Muscle of leg (tissue), 11 donors: ENCODE data around the gene MTG1. TPM values are rescaled to one million over a fixed set of nuclear protein-coding genes. Genes with fewer than 3 reads are reported as not detected.
"Not testable (repeated sequence)": the region's sequence is repeated elsewhere in the genome, so short reads cannot be mapped to it uniquely, and the experiment has no call there.

Experiments
- DNase-seq: peaks from one replicate; pipeline ENCODE4 v3.0.0; 2013
- H3K27ac ChIP-seq: one replicate; pipeline ENCODE4 v1.5.1; 2013; ENCODE audit warnings: mild to moderate bottlenecking, low read length, control low read depth
- H3K27me3 ChIP-seq: one replicate; pipeline ENCODE4 v1.6.1; 2013; ENCODE audit warnings: low read length; ENCODE audit not compliant: control insufficient read depth, insufficient read depth
- H3K36me3 ChIP-seq: one replicate; pipeline ENCODE4 v1.6.1; 2013; ENCODE audit warnings: low read length; ENCODE audit not compliant: control insufficient read depth, insufficient read depth
- H3K4me1 ChIP-seq: one replicate; pipeline ENCODE4 v1.6.1; 2013; ENCODE audit warnings: low read length; ENCODE audit not compliant: control insufficient read depth, insufficient read depth
- H3K4me3 ChIP-seq: one replicate; pipeline ENCODE4 v1.5.1; 2013; ENCODE audit warnings: low read length, control low read depth
- H3K9me3 ChIP-seq: replicated peaks from 2 replicates; pipeline ENCODE4 v1.6.1; 2013; ENCODE audit warnings: low read depth, low read length; ENCODE audit not compliant: control insufficient read depth
- WGBS: methylation state at CpG from one replicate; pipeline ENCODE4 v1.1.5; 2013; ENCODE audit warnings: missing lambda C conversion rate; ENCODE audit not compliant: insufficient coverage; 5-methylcytosine and 5-hydroxymethylcytosine counted together
- polyA plus RNA-seq, 8 donors: library from polyadenylated mRNA; unstranded; fragments of 120-200 nt; gene quantifications; one replicate each; pipeline versions ENCODE4 v1.2.1 to v1.2.3, GENCODE V29; 2013; ENCODE audit warnings: inconsistent platforms in 1 of 8, low replicate concordance in 1 of 8; ENCODE audit not compliant: insufficient read length in 8 of 8, insufficient read depth in 1 of 8
- total RNA-seq: library from RNA; stranded (reverse); fragments of 120-200 nt; gene quantifications from one replicate; pipeline ENCODE4 v1.2.4, GENCODE V29; 2013

The MTG1 gene
- total and polyA plus RNA-seq, 9 donors: 22.7 to 52.3 (median 40.4) TPM

GRCh38 chr10:133465191-133465949 lies 71.4 kb downstream of the MTG1 start:
- 9% methylated on average over 51 of the region's 55 CpGs for WGBS
- H3K4me1 ChIP-seq: no peaks in the 10 kb centered on the region
- no peaks in the 10 kb centered on the region for H3K36me3 ChIP-seq
- no peaks in the 10 kb centered on the region for H3K9me3 ChIP-seq
- H3K27ac ChIP-seq: no peak overlapping the region
- DNase-seq: no peak
- H3K4me3 ChIP-seq: no peak overlapping the region
- H3K27me3 ChIP-seq: no peaks in the 10 kb centered on the region

- Histone ChIP-seq H3K4me1 (no peaks in the 10 kb centered on the region), H3K4me3 (no peak overlapping the region), H3K27me3 (no peaks in the 10 kb centered on the region), H3K36me3 (no peaks in the 10 kb centered on the region), H3K9me3 (no peaks in the 10 kb centered on the region), H3K27ac (no peak overlapping the region)
- WGBS: 74% methylated on average over 6 of the region's 7 CpGs
- DNase-seq: no peak
These were observed 72.1 kb downstream of the MTG1 start for GRCh38 chr10:133465950-133466474.

GRCh38 chr10:133466683-133467275 lies 72.8 kb downstream of the MTG1 start:
- WGBS: 79% methylated on average over 7 of the region's 7 CpGs
- H3K27ac ChIP-seq: no peak overlapping the region
- no peaks in the 10 kb centered on the region for H3K36me3 ChIP-seq
- no peaks in the 10 kb centered on the region for H3K9me3 ChIP-seq
- no peaks in the 10 kb centered on the region for H3K4me1 ChIP-seq
- no peak for DNase-seq
- H3K27me3 ChIP-seq: no peaks in the 10 kb centered on the region
- H3K4me3 ChIP-seq: no peak overlapping the region

GRCh38 chr10:133467286-133467911 lies 73.4 kb downstream of the MTG1 start:
- no peaks in the 10 kb centered on the region for H3K9me3 ChIP-seq
- H3K4me3 ChIP-seq: no peak overlapping the region
- H3K27ac ChIP-seq: no peak overlapping the region
- no peaks in the 10 kb centered on the region for H3K27me3 ChIP-seq
- no peak for DNase-seq
- H3K36me3 ChIP-seq: no peaks in the 10 kb centered on the region
- 85% methylated on average over 17 of the region's 17 CpGs for WGBS
- no peaks in the 10 kb centered on the region for H3K4me1 ChIP-seq

GRCh38 chr10:133469205-133469604 lies 75.2 kb downstream of the MTG1 start:
- not testable (repeated sequence) for H3K27ac ChIP-seq, H3K4me1 ChIP-seq, H3K27me3 ChIP-seq, DNase-seq, H3K4me3 ChIP-seq, H3K36me3 ChIP-seq, H3K9me3 ChIP-seq
- WGBS: no CpG with 5 or more reads among the region's 3 CpGs

GRCh38 chr10:133471300-133472109 lies 77.5 kb downstream of the MTG1 start:
- Histone ChIP-seq H3K36me3 (no peaks in the 10 kb centered on the region), H3K27me3 (no peaks in the 10 kb centered on the region), H3K4me3 (no peak overlapping the region), H3K4me1 (no peaks in the 10 kb centered on the region), H3K27ac (no peak overlapping the region), H3K9me3 (no peaks in the 10 kb centered on the region)
- 85% methylated on average over 4 of the region's 7 CpGs for WGBS
- DNase-seq: no peak

Other genes starting within 250 kb of the MTG1 start
- gene KNDC1, start 233.9 kb upstream of the MTG1 start, total RNA-seq: 2.7 TPM
- gene KNDC1, start 233.9 kb upstream of the MTG1 start, polyA plus RNA-seq: 1 to 10 TPM; 1.5 to 9.8 (median 4.5) TPM
- gene UTF1, start 163.9 kb upstream of the MTG1 start, total RNA-seq: not detected
- gene UTF1, start 163.9 kb upstream of the MTG1 start, polyA plus RNA-seq: not detected
- 0.04 TPM for gene VENTX, start 156.3 kb upstream of the MTG1 start, total RNA-seq
- under 1 TPM; 0.11 to 0.24 (median 0.17) TPM for gene VENTX, start 156.3 kb upstream of the MTG1 start, polyA plus RNA-seq
- 1.4 TPM for gene ADAM8, start 117.3 kb upstream of the MTG1 start, total RNA-seq
- 1 to 10 TPM; 1.4 to 3.0 (median 2.0) TPM for gene ADAM8, start 117.3 kb upstream of the MTG1 start, polyA plus RNA-seq
- gene TUBGCP2, start 85.3 kb upstream of the MTG1 start, total RNA-seq: 38.0 TPM
- gene TUBGCP2, start 85.3 kb upstream of the MTG1 start, polyA plus RNA-seq: 10 to 100 TPM; 33.6 to 51.2 (median 39.8) TPM
- 22.3 TPM for gene ZNF511, start 85.2 kb upstream of the MTG1 start, total RNA-seq
- gene ZNF511, start 85.2 kb upstream of the MTG1 start, polyA plus RNA-seq: 10 to 100 TPM; 30.8 to 43.9 (median 37.4) TPM
- gene CALY, start 57.3 kb upstream of the MTG1 start, total RNA-seq: not detected
- gene CALY, start 57.3 kb upstream of the MTG1 start, polyA plus RNA-seq: under 1 TPM in 2 of 8 donors, not detected in 6; 0.08 to 0.16 TPM
- not detected for gene PRAP1, start 46.8 kb upstream of the MTG1 start, total RNA-seq
- gene PRAP1, start 46.8 kb upstream of the MTG1 start, polyA plus RNA-seq: 1 to 10 TPM in 1 of 8 donors, under 1 TPM in 2, not detected in 5; 0.21 to 3.7 (median 0.36) TPM
- gene FUOM, start 36.1 kb upstream of the MTG1 start, total RNA-seq: 12.1 TPM
- 10 to 100 TPM in 1 of 8 donors, 1 to 10 TPM in 7; 5.6 to 11.7 (median 7.4) TPM for gene FUOM, start 36.1 kb upstream of the MTG1 start, polyA plus RNA-seq
- 109 TPM for gene ECHS1, start 20.8 kb upstream of the MTG1 start, total RNA-seq
- gene ECHS1, start 20.8 kb upstream of the MTG1 start, polyA plus RNA-seq: 100 to 1,000 TPM; 107 to 147 (median 128) TPM
- gene PAOX, start 14.9 kb upstream of the MTG1 start, total RNA-seq: 3.4 TPM
- 1 to 10 TPM; 2.7 to 4.9 (median 3.8) TPM for gene PAOX, start 14.9 kb upstream of the MTG1 start, polyA plus RNA-seq
- gene SPRN, start 30.5 kb downstream of the MTG1 start, total RNA-seq: 0.53 TPM
- gene SPRN, start 30.5 kb downstream of the MTG1 start, polyA plus RNA-seq: 1 to 10 TPM; 3.4 to 4.4 (median 3.9) TPM
- gene SCART1, start 59.8 kb downstream of the MTG1 start, total RNA-seq: 1.5 TPM
- 1 to 10 TPM in 5 of 8 donors, under 1 TPM in 3; 0.53 to 1.9 (median 1.4) TPM for gene SCART1, start 59.8 kb downstream of the MTG1 start, polyA plus RNA-seq
- gene CYP2E1, start 133.2 kb downstream of the MTG1 start, total RNA-seq: 0.98 TPM
- 1 to 10 TPM in 5 of 8 donors, under 1 TPM in 3; 0.25 to 1.9 (median 1.3) TPM for gene CYP2E1, start 133.2 kb downstream of the MTG1 start, polyA plus RNA-seq
- gene SYCE1, start 171.4 kb downstream of the MTG1 start, total RNA-seq: 0.13 TPM
- gene SYCE1, start 171.4 kb downstream of the MTG1 start, polyA plus RNA-seq: under 1 TPM; 0.11 to 0.56 (median 0.33) TPM
- gene FRG2B, start 232.6 kb downstream of the MTG1 start, total RNA-seq: not detected
- not detected for gene FRG2B, start 232.6 kb downstream of the MTG1 start, polyA plus RNA-seq